Endothelial cell of umbilical vein (primary cell): ENCODE data around the gene CCDC28A. TPM values are rescaled to one million over a fixed set of nuclear protein-coding genes. Genes with fewer than 3 reads are reported as not detected.

ENCODE experiments used
- BruUV-seq: library from RNA; stranded (reverse); fragments of 400-500 nt; replicated peaks from 2 replicates; lab custom pipeline; 2021; lab: Mats Ljungman, UMichigan
- CTCF ChIA-PET: fragments of 300-600, 350-600 bp; sonication (Branson Sonifier 250); formaldehyde crosslinking; loops from one replicate; lab custom pipeline; 2021; ENCODE audit warnings: antibody characterized with exemption, inconsistent platforms; lab: Charles Lee
- POLR2A ChIA-PET: fragments of 300-600, 350-600 bp; sonication (Branson Sonifier 250); formaldehyde crosslinking; loops from one replicate; lab custom pipeline; 2021; ENCODE audit warnings: antibody characterized with exemption, inconsistent platforms; lab: Charles Lee
- DNase-seq: peaks from one replicate; pipeline ENCODE4 v3.0.0-alpha.2; 2011; ENCODE audit warnings: low read depth, low spot score
- FAIRE-seq: peaks from 2 replicates; lab custom pipeline; 2011; peaks lifted over from hg19 to GRCh38; lab: Jason Lieb, UNC
- H2AFZ ChIP-seq: 2 replicates; pipeline ENCODE4 v1.6.0; 2012; ENCODE audit warnings: low read depth, low read length, control low read depth, inconsistent platforms
- H3K27ac ChIP-seq: 2 replicates; pipeline ENCODE4 v1.5.1; 2011; ENCODE audit warnings: low read depth, mild to moderate bottlenecking, control low read depth, low read length, moderate library complexity; ENCODE audit not compliant: insufficient read depth
- H3K27me3 ChIP-seq, 2 experiments: 2 replicates each; pipeline versions ENCODE4 v1.6.0 to v1.6.1; 2011; ENCODE audit warnings: low read length in 2 of 2, mixed read lengths in 1 of 2; ENCODE audit not compliant: control insufficient read depth in 2 of 2, insufficient read depth in 2 of 2
- H3K36me3 ChIP-seq, 2 experiments: 2 replicates in 1 of 2; 3 replicates in 1 of 2; pipeline ENCODE4 v1.5.1; 2011; ENCODE audit warnings: low read length in 2 of 2, mild to moderate bottlenecking in 1 of 2, moderate library complexity in 1 of 2; ENCODE audit not compliant: control insufficient read depth in 2 of 2, insufficient read depth in 2 of 2; ENCODE audit errors: extremely low read depth in 1 of 2
- H3K4me1 ChIP-seq: 3 replicates; pipeline ENCODE4 v1.5.1; 2011; ENCODE audit warnings: mild to moderate bottlenecking, low read length; ENCODE audit not compliant: control insufficient read depth, insufficient read depth; ENCODE audit errors: extremely low read depth
- H3K4me2 ChIP-seq: 2 replicates; pipeline ENCODE4 v1.6.1; 2011; ENCODE audit warnings: low read length, control low read depth, mixed read lengths; ENCODE audit not compliant: insufficient read depth
- H3K4me3 ChIP-seq, 3 experiments: fragments of 200-600 bp in 1 of 3; sonication (generic), shearing (Covaris generic) in 1 of 3; replicated peaks in 1 of 3; 2 replicates each; pipeline ENCODE4 v1.5.1; 2011 to 2016; ENCODE audit warnings: control low read depth in 3 of 3, low read length in 3 of 3, mild to moderate bottlenecking in 2 of 3, inconsistent platforms in 1 of 3, low read depth in 1 of 3, moderate library complexity in 1 of 3; ENCODE audit not compliant: insufficient read depth in 1 of 3
- H3K79me2 ChIP-seq: 2 replicates; pipeline ENCODE4 v1.6.0; 2012; ENCODE audit warnings: low read length, inconsistent platforms; ENCODE audit not compliant: control insufficient read depth, insufficient read depth
- H3K9ac ChIP-seq: replicated peaks from 2 replicates; pipeline ENCODE3; 2011; ENCODE audit warnings: low read length, control low read depth; ENCODE audit not compliant: insufficient read depth; ENCODE audit errors: extremely low read depth
- H3K9me1 ChIP-seq: replicated peaks from 3 replicates; pipeline ENCODE4 v1.6.0; 2011; ENCODE audit warnings: mild to moderate bottlenecking, low read length; ENCODE audit not compliant: control insufficient read depth, insufficient read depth; ENCODE audit errors: extremely low read depth
- H3K9me3 ChIP-seq: replicated peaks from 2 replicates; pipeline ENCODE4 v1.5.1; 2012; ENCODE audit warnings: low read length, inconsistent platforms; ENCODE audit not compliant: control insufficient read depth, insufficient read depth
- H4K20me1 ChIP-seq: replicated peaks from 2 replicates; pipeline ENCODE3; 2011; ENCODE audit warnings: mild to moderate bottlenecking, low read length; ENCODE audit not compliant: control insufficient read depth, insufficient read depth; ENCODE audit errors: extremely low read depth
- FOS ChIP-seq: IDR thresholded peaks from 2 replicates; pipeline ENCODE4 v1.6.1; 2011; ENCODE audit warnings: mild to moderate bottlenecking, low read length, moderate library complexity, borderline replicate concordance; ENCODE audit not compliant: insufficient read depth
- JUN ChIP-seq: IDR thresholded peaks from 2 replicates; pipeline ENCODE4 v1.6.1; 2011; ENCODE audit warnings: borderline replicate concordance, low read depth; ENCODE audit not compliant: insufficient read length, insufficient read depth
- MYC ChIP-seq: IDR thresholded peaks from one replicate; pipeline ENCODE4 v1.6.1; 2011; ENCODE audit warnings: mild to moderate bottlenecking, low read depth, low read length
- POLR2AphosphoS5 ChIP-seq: IDR thresholded peaks from 2 replicates; pipeline ENCODE4 v1.6.1; 2012; ENCODE audit warnings: low read depth, mild to moderate bottlenecking, control low read depth, low read length, moderate library complexity; ENCODE audit not compliant: insufficient read depth
- dilution Hi-C: fragments of 300-500 bp; cut with MboI; formaldehyde crosslinking; loops from one replicate; pipeline ENCODE4 v1.15.0; 2019; ENCODE audit warnings: low sequenced_read_pairs; ENCODE audit not compliant: extremely low pct_ligation_motif_present
- intact Hi-C: fragments of 100-400 bp; cut with micrococcal nuclease; formaldehyde crosslinking; loops from one replicate; pipeline ENCODE4 v1.10.0; 2022
- polyA plus RNA-seq, 4 experiments: library from polyadenylated mRNA; depleted of rRNA in 3 of 4; stranded (reverse) in 3 of 4; unstranded in 1 of 4; fragments of >200 nt; gene quantifications; 2 replicates each; pipeline versions ENCODE4 v1.2.1 to v1.2.3, GENCODE V29; 2011 to 2012; ENCODE audit warnings: missing spikeins in 1 of 4
- total RNA-seq: library from RNA; stranded (reverse); gene quantifications from 2 replicates; pipeline ENCODE4 v1.2.3, GENCODE V29; 2021

Gene CCDC28A
- total and polyA plus RNA-seq, 2 donors (not counting 3 experiments of a cell fraction or from before 2014, with no cell fraction given): 11.1 to 12.8 TPM

GRCh38 chr6:138817799-138818198 lies 44.2 kb downstream of the CCDC28A start:
- TF ChIP-seq JUN: peak; percentile 23
- TF ChIP-seq MYC: no peak
- TF ChIP-seq FOS: peak; percentile 27
- Histone ChIP-seq H3K4me2 (no peak overlapping the region), H4K20me1 (no peaks in the 10 kb centered on the region), H2AFZ (peak overlapping the region; percentile 85), H3K9me3 (no peaks in the 10 kb centered on the region), H3K36me3 (no peaks in the 10 kb centered on the region), H3K27ac (no peak overlapping the region), H3K27me3 (no peaks in the 10 kb centered on the region), H3K9ac (no peak overlapping the region), H3K4me3 (no peak overlapping the region), H3K4me1 (peaks cover 23% of the 10 kb centered on the region), H3K79me2 (no peaks in the 10 kb centered on the region), H3K9me1 (no peaks in the 10 kb centered on the region)
- FAIRE-seq: no peak
- peak; percentile 56 for DNase-seq
- CTCF ChIA-PET: interaction anchor here (1.0 to 3.1 kb wide), 3 partner anchors 171 to 547 kb away, joined by 3 to 14 read pairs (median 11); partner anchors contain the start of gene REPS1
- POLR2A ChIA-PET: no interaction called here
- no TSS peak for BruUV-seq
- dilution Hi-C loops: no loop called here
- intact Hi-C loops: loop anchor here (5.0 kb wide), 1 partner anchor 400 kb away; no protein-coding TSS in a partner anchor

- dilution Hi-C loops (no loop called here), intact Hi-C loops (loop anchor here (5.0 kb wide), 1 partner anchor 399 kb away; no protein-coding TSS in a partner anchor)
- Histone ChIP-seq H2AFZ (peak overlapping the region; percentile 85), H3K36me3 (no peaks in the 10 kb centered on the region), H3K9ac (no peak overlapping the region), H3K79me2 (no peaks in the 10 kb centered on the region), H3K9me1 (no peaks in the 10 kb centered on the region), H4K20me1 (no peaks in the 10 kb centered on the region), H3K4me2 (peak overlapping the region; percentile 59), H3K9me3 (no peaks in the 10 kb centered on the region), H3K4me3 (no peak overlapping the region), H3K27me3 (no peaks in the 10 kb centered on the region), H3K27ac (no peak overlapping the region), H3K4me1 (peaks cover 23% of the 10 kb centered on the region)
- ChIA-PET POLR2A (no interaction called here), CTCF (interaction anchor here (0.6 to 3.1 kb wide), 4 partner anchors 170 to 1292 kb away, joined by 3 to 14 read pairs (median 6); partner anchors contain the start of gene REPS1)
- peak; percentile 19 for DNase-seq
- no peak for TF ChIP-seq POLR2AphosphoS5
- TF ChIP-seq JUN: peak; percentile 27
- peak; percentile 51 for TF ChIP-seq FOS
- FAIRE-seq: peak; percentile 77
- BruUV-seq: no TSS peak
Observed at GRCh38 chr6:138818496-138819194, 45.1 kb downstream of the CCDC28A start.
